AG08396 (cell line): Measurements from ENCODE around the gene DDAH2.

ENCODE experiments used
- DNase-seq: peaks from one replicate; pipeline ENCODE4 v3.0.0; 2012; ENCODE audit warnings: low spot score, mixed read lengths

Gene DDAH2

DNA sequence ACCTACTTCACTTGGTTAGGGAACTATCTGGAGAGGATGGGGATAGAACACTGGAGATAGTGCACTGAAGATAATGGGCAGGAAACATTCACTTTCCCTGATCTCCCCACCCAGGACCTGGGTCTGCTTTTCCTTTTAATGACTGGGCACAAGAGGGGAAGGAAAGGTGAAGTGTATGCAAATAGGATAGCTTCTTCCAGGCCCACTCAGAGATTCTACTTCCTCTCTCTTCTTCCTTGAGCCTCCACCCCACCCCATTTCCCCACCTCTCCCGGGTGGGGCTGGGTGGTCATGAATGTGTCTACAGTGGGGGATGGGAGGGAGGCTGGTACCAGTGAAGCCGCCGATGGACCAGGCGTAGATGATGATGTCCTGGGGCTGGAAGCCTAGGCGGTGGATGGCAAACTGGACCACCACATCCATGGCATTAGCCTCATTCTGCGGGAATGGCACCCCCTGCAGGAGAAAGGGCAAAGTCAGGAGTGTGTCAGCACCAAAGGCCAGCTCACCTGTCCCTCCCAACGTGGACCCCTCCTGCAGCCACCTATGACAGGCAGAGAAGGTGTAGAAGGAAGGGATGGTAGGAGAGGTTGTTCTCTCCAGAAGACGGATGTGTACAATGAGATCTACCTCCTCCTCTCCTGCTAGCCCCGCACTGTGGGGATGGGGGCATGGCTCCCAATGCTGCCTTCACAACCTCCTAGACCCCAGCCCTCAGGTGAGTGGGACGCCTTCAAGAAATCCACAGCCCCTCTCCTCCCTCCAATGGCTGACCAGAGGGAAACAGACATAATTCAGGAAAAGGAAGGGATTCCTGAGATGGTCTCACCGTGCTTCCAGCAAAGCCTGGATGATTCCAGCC is 39.6 kb downstream of the DDAH2 start:
- DNase-seq, result no peak

DNA sequence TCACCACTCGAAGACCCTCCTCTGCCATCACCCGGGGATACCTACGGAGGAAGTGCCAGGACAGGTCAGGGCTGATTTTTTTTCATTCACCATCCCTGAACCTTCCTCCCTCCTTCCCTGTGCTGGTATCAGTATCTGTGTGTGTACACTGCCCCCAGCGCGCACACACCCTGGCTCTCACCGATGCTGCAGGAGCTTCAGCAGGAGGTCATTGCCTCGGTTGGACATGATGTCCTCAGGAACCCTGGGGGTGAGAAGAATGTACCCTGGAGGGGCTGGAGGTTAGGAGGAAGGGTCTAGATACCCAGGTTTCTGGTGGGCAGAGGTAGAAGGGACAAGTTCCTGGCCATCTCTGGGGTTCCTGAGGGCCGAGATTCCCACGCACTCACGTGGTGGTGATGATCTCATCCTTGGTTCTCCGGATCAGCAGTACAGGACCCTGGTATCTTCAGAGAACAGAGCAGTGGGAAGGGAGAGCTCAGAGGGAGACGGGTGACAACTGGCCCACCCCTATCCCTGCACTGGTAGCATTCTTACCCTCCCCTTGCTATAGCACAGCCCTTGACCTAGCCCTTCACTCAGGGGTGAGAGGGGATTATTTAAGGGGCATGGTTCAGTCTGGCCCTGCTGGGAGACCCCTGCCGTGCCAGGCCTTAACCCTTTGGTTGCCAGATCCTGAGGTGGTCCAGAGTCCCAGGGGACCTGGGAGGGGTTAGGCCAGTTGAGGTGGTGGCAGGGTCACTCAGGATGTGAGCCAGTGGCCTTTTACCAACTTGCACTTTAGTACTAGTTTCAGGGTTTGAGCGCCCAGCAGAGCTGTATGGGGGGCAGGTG is 41.0 kb downstream of the DDAH2 start:
- DNase-seq, result no peak

DNA sequence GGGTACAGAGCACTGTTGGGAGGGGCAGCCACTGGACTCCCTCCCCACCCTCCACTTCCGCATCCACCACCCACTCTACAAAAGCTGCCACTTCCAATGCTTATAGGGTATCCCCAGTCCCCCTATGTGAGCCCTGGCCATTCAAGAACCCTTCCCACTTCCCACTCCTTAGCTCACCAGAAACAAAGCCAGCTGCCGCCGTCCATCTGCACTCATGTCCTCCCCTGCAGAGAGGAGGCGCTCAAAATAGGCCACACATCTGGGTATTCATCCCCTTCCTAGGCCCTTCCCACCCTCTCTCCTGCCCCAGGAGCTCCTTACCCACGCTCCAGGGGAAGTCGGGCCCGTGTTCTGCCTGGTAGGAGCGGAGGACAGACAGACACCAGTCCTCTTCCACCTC is 41.8 kb downstream of the DDAH2 start:
- DNase-seq, result no peak

DNA sequence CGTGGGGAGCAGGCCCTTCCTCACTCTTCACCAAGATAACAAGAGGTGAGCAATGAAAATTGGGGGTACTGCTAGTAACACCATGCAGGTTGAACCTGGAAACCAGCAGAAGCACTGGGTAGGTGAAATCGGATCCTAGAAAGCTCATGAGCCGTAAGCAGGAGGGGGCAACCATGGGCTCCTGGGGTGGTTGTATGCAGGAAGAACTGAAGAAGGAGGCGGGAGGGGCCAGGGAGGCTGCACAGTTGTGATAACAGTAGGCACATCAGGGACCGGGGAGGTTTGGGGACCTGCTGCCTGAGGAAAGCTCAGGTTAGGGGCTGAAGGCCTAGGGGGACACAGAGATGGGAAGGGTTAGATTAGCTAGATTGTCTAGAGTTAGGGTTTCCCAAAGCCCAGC is 42.6 kb downstream of the DDAH2 start:
- DNase-seq, result no peak

DNA sequence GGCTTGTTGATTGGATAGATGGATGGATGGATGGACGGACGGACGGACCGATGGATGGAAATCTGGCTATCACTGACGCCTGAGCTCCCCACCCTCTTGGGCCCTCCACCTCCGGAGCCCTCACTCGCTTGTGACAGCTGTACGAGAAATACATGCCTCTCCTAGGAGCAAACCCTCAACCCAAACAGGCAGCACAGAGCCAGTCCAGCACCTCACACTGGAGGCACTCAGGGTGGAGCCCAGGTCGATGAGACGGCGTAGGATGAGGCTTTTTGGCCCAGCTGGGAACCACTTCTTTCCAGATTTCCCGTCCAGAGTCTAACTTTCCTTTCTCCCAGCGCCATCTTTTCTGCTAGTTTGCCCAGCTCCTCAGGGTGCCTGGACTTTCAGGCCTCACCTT is 45.5 kb downstream of the DDAH2 start:
- no peak for DNase-seq

DNA sequence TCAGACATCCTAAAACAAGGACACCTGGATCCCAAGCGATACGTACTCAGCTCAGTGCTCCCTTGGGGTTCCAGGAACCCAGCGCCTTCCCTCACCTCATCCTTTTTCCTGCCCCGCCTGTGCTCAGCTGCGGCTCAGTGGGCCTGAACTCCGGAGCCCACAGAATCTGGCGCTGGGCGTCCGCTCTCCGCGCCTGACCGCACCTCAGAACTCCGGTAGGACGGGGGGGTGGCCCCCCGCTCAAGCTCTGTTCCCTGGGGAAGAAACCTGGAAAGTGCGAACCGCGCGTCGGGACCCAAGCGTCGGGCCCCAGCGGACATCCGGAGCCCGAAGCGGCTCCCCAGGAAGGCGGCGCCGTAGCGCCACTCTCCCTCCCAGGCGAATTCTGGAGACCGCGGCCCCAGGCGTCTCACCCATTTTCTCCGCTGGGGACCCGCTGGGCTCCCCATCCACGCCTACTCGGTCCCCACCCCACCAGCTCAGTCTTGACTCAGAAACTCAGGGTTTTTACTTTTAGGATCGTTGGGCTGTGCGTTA is 47.9 kb downstream of the DDAH2 start:
- DNase-seq, result peak; percentile 57

DNA sequence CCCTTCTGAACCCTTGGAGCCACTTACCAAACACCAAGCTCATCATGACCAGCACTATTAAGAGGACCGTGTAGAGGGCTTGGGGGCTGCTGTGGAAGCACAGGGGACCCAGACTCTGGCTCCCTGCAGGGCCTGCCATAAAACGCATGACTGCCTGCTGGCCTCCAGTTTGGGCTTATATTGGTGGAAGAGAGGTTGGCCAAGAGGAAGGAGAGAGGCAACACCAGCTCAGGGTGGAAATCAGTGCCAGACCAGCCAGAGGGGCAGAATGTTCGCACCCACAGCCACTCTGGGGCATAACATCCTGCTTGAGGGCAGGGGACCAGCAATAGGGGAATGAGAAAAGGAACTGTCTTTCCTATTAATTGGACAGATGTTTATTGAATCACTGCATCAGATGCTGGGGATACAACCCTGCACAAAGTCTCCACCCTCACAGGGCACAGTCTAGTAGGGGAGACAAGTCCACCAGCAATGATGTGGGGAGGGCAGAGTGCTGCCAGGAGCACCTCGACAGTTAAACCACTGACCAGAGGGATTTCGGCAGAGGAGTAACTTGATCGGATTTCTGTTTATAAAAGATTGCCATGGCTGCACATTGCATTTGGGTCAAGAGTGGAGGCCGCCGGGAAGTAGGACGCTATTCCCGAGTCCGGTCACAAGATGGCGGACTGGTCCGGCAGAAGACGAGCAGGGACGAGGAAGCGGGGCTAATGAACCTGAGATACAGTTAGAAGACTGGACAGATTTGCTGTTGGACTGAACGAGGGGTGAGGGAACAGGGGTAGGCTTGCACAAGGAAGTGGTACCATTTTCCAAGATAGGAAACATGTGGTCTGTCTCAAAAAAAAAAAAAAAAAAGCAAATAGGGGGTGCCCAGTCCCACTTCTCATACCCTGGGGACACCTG is 48.6 kb downstream of the DDAH2 start, which contains the start of gene LY6G5C:
Gene LY6G5C (minus strand): TSS at position 842 of the 909 bp plus-strand sequence. CDS start 694 bp downstream, at position 148.
- peak; percentile 90 for DNase-seq

DNA sequence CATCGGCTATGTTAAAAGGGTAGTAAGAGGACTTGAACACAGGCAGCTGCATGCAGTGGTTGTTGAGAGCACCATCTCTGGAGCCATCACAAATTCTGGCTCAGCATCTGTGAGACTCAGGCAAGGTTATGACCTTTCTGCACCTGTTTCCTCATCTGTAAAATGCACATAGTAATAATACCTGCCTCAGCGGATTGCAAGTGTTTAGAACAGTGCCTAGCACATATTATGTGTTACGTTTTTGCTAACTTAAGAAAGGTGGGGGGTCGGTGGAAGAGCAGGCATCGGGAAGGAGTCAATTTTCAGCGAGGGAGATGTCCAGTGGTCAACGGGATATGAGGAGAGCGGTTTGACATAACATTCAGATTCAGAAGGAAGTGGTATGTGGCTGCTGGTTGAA is 51.1 kb downstream of the DDAH2 start:
- DNase-seq, result no peak
